ENCODE measurements around the gene TNNI2. TPM values are rescaled to one million over a fixed set of nuclear protein-coding genes. Genes with fewer than 3 reads are reported as not detected.

Gene TNNI2
- total RNA-seq, 2 experiments from 2014 or later: 2.5 to 14.3 TPM

GRCh38 chr11:1836011-1836945 is 2.5 kb upstream of the TNNI2 start:
- Histone ChIP-seq H3K9me2 (ENCODE audit: insufficient read depth, low read length) (no peaks in the 10 kb centered on the region), H3K4me3 (ENCODE audit: low read depth, low read length, poor library complexity, severe bottlenecking) (no peak overlapping the region), H3K4me2 (ENCODE audit: low read length) (no peak overlapping the region), H2AFZ (ENCODE audit: low read length) (no peak overlapping the region), H3K4me1 (ENCODE audit: insufficient read depth, low read length, poor library complexity, severe bottlenecking) (peaks cover 33% of the 10 kb centered on the region), H3K79me2 (ENCODE audit: insufficient read depth, low read depth, low read length) (no peaks in the 10 kb centered on the region), H3K27ac (ENCODE audit: low read depth, low read length, poor library complexity, severe bottlenecking) (no peak overlapping the region), H4K20me1 (ENCODE audit: insufficient read depth, low read length) (no peaks in the 10 kb centered on the region), H3K36me3 (ENCODE audit: insufficient read depth, low read length) (no peaks in the 10 kb centered on the region), H3K9me3 (ENCODE audit: low read length) (no peaks in the 10 kb centered on the region)
- ChIA-PET CTCF (ENCODE audit: unreplicated experiment) (interaction anchor here (0.7 kb wide), 1 partner anchor 111 kb away, joined by 3 read pairs; the partner anchor contains the start of gene MRPL23), POLR2A (no interaction called here)
- no peak for DNase-seq (ENCODE audit: low spot score)
- BruUV-seq (replicated peaks): no TSS peak
- intact Hi-C loops (cut with micrococcal nuclease; ENCODE audit: unreplicated experiment): no loop called here
- TF ChIP-seq EZH2phosphoT487 (IDR thresholded peaks at IDR 0.05; ENCODE audit: borderline replicate concordance, low read depth, low read length): no peak
- TF ChIP-seq, protein P1, sequence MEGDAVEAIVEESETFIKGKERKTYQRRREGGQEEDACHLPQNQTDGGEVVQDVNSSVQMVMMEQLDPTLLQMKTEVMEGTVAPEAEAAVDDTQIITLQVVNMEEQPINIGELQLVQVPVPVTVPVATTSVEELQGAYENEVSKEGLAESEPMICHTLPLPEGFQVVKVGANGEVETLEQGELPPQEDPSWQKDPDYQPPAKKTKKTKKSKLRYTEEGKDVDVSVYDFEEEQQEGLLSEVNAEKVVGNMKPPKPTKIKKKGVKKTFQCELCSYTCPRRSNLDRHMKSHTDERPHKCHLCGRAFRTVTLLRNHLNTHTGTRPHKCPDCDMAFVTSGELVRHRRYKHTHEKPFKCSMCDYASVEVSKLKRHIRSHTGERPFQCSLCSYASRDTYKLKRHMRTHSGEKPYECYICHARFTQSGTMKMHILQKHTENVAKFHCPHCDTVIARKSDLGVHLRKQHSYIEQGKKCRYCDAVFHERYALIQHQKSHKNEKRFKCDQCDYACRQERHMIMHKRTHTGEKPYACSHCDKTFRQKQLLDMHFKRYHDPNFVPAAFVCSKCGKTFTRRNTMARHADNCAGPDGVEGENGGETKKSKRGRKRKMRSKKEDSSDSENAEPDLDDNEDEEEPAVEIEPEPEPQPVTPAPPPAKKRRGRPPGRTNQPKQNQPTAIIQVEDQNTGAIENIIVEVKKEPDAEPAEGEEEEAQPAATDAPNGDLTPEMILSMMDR (conservative IDR thresholded peaks at IDR 0.05; ENCODE audit: low read length): no peak

DNA sequence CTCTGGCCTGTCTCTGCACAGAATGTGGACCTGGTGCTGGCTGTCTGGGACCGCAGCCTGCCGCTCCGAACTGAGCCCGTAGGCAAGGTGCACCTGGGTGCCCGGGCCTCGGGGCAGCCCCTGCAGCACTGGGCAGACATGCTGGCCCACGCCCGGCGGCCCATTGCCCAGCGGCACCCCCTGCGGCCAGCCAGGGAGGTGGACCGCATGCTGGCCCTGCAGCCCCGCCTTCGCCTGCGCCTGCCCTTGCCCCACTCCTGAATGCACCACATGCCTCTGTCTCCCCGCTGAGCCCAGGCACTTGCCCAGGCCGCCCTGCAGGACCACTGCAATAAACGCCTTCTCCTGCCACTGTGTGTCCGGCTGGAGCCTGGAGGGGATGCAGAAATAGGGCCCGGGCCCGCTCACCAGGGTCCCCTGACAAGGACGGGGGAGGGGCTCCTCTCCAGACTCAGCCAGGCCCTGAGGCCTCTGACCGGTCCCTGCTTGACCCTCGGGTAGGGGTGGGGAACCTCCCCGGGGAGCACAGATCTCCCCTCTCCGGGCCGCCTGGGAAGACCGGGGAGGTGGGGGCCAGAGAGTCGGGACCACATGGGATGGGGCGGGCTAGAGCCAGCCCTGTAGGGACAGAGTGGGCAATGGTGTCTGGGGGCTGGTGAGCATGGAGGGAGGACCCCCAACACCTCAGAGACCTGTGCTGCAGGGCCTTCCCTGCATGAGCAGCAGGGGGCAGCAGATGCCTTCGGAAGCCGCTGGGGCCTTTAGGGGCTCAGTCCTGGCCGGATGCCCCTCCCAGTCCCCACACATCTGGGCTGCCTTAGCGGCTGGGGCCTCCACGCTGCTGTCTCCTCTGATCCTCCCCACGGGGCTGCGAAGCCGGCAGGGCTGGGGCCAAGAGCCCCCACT is 1.4 kb upstream of the TNNI2 start:
- Histone ChIP-seq H3K4me3 (ENCODE audit: low read depth, low read length, poor library complexity, severe bottlenecking) (no peak overlapping the region), H4K20me1 (ENCODE audit: insufficient read depth, low read length) (no peaks in the 10 kb centered on the region), H3K27ac (ENCODE audit: low read depth, low read length, poor library complexity, severe bottlenecking) (no peak overlapping the region), H3K36me3 (ENCODE audit: insufficient read depth, low read length) (no peaks in the 10 kb centered on the region), H3K4me1 (ENCODE audit: insufficient read depth, low read length, poor library complexity, severe bottlenecking) (peaks cover 33% of the 10 kb centered on the region), H3K9me2 (ENCODE audit: insufficient read depth, low read length) (no peaks in the 10 kb centered on the region), H3K79me2 (ENCODE audit: insufficient read depth, low read depth, low read length) (no peaks in the 10 kb centered on the region), H3K4me2 (ENCODE audit: low read length) (peak overlapping the region; percentile 26), H3K9me3 (ENCODE audit: low read length) (no peaks in the 10 kb centered on the region), H2AFZ (ENCODE audit: low read length) (no peak overlapping the region)
- BruUV-seq (replicated peaks): no TSS peak
- ChIA-PET CTCF (ENCODE audit: unreplicated experiment) (interaction anchor here (0.7 kb wide), 1 partner anchor 109 kb away, joined by 3 read pairs; the partner anchor contains the start of gene MRPL23), POLR2A (no interaction called here)
- peak; percentile 88 for DNase-seq (ENCODE audit: low spot score)
- TF ChIP-seq, protein P1 (conservative IDR thresholded peaks at IDR 0.05; ENCODE audit: low read length): peak; percentile 86
- TF ChIP-seq EZH2phosphoT487 (IDR thresholded peaks at IDR 0.05; ENCODE audit: borderline replicate concordance, low read depth, low read length): no peak
- intact Hi-C loops (cut with micrococcal nuclease; ENCODE audit: unreplicated experiment): loop anchor here (1.0 kb wide), 3 partner anchors 45 to 314 kb away; no protein-coding TSS in a partner anchor

Measured in OCI-LY7 (cell line).